ENCODE measurements around the gene POGK.

DNA sequence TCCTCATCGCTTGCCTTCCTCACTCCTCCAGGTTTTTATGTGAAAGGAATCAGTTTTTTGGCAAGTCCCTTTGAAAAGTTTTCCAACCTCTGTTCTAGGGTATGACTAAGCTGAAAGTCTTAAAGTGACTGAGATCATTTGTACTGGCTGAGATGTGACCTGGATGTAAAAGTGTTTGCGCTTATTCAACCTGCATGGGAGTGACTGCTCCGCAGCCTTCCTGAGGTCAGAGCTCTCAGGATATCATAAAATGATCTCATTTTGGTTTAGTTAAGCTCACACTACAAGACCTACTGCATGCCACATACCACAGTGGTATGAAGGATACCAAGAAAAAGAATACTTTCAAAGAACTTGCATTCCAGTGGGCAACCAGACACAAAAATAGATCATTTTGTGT, 66.6 kb downstream of the POGK start:
- TF ChIP-seq CTCF (IDR thresholded peaks at IDR 0.05; ENCODE audit: low read depth, low read length), result no peak
- TF ChIP-seq EZH2phosphoT487 (IDR thresholded peaks at IDR 0.05; ENCODE audit: low read depth), result no peak

All from OCI-LY3 (cell line).